Measurements from ENCODE around the gene EPHB1. TPM values are rescaled to one million over a fixed set of nuclear protein-coding genes. Genes with fewer than 3 reads are reported as not detected.

EPHB1 gene
- total RNA-seq, 4 donors from 2014 or later, result 1.00 to 8.9 (median 4.5) TPM

DNA sequence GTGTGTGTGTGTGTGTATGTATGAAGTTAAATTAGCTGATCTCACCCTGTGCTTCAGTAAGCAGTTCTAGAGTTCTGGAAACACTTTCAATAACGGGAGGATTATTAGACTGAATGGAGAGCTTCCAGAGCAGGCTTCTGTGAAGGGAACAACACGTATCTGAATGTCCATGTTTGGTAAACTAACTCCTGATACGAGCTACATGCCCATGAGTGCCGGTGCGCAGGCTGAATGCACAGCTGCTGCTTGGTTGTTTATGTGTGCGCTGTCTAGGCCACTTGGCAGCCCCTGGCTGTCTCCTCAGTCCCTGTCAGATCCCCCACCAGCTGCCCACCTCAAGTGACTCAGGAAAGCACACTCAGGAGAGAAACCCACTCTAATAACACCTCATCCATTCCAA lies 137.0 kb downstream of the EPHB1 start:
- H3K36me3 ChIP-seq, result no peaks in the 10 kb centered on the region
- in situ Hi-C loops (cut with MboI; ENCODE audit: low sequenced_read_pairs in 4 of 4) (no loop called here), intact Hi-C loops (cut with DNase I; ENCODE audit: low total_unique reads) (no loop called here)
- no peaks in the 10 kb centered on the region for H3K9me3 ChIP-seq
- no peaks in the 10 kb centered on the region for H3K27me3 ChIP-seq
- DNase-seq (no peak), ATAC-seq (no peak)
- no peak overlapping the region for H3K4me3 ChIP-seq
- H3K27ac ChIP-seq, result no peak overlapping the region
- TF ChIP-seq POLR2A (IDR thresholded peaks at IDR 0.05), result no peak
- TF ChIP-seq, protein P1, sequence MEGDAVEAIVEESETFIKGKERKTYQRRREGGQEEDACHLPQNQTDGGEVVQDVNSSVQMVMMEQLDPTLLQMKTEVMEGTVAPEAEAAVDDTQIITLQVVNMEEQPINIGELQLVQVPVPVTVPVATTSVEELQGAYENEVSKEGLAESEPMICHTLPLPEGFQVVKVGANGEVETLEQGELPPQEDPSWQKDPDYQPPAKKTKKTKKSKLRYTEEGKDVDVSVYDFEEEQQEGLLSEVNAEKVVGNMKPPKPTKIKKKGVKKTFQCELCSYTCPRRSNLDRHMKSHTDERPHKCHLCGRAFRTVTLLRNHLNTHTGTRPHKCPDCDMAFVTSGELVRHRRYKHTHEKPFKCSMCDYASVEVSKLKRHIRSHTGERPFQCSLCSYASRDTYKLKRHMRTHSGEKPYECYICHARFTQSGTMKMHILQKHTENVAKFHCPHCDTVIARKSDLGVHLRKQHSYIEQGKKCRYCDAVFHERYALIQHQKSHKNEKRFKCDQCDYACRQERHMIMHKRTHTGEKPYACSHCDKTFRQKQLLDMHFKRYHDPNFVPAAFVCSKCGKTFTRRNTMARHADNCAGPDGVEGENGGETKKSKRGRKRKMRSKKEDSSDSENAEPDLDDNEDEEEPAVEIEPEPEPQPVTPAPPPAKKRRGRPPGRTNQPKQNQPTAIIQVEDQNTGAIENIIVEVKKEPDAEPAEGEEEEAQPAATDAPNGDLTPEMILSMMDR (IDR thresholded peaks at IDR 0.05 in 4 of 5, conservative IDR thresholded peaks at IDR 0.05 in 1 of 5), result no peak
- H3K4me1 ChIP-seq, result no peaks in the 10 kb centered on the region

DNA sequence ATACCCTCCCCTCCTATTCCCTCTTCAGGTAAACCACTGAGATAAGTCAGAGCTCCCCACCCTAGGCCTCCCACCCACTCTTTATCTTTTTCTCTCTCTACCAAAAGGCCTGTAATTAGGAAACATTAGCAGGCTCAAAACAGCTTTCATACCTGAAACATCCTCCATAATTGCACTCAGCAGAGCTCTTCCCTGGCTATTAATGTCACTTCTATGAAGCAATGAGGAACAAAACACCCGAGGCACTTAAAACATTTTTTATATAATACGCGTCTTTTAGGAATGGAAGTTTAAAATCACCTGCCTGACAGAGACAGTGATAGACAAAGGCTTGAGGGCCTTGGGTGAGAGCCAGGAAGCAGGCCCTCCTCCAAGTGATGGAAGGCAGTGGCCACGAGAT lies 138.9 kb downstream of the EPHB1 start:
- intact Hi-C loops (cut with DNase I; ENCODE audit: low total_unique reads) (no loop called here), in situ Hi-C loops (cut with MboI; ENCODE audit: low sequenced_read_pairs in 4 of 4) (no loop called here)
- no peak for ATAC-seq
- Histone ChIP-seq H3K36me3 (no peaks in the 10 kb centered on the region), H3K4me1 (no peaks in the 10 kb centered on the region), H3K9me3 (no peaks in the 10 kb centered on the region), H3K27ac (no peak overlapping the region), H3K4me3 (no peak overlapping the region), H3K27me3 (no peaks in the 10 kb centered on the region)
- no peak for DNase-seq
- TF ChIP-seq POLR2A (IDR thresholded peaks at IDR 0.05), result no peak
- TF ChIP-seq, protein P1 (IDR thresholded peaks at IDR 0.05 in 4 of 5, conservative IDR thresholded peaks at IDR 0.05 in 1 of 5), result no peak

DNA sequence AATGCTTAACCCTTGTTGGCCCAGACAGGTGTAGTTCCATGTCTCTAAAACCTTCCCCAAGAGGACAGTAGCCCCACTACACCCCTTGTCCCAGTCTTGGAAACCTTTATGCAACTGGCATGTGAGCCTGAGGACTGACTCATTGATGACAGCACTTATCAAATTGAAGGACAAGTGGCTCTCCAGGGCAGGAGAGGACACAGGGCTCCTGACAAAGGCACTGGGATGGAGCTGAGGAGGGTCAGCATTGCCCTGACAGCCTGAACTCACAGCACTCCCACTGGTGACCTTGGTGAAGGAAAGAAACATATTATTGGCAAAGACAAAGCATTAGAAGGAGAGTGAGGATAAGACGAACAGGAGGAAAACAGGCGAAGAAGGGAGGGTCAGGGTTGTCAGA lies 139.9 kb downstream of the EPHB1 start:
- in situ Hi-C loops (cut with MboI; ENCODE audit: low sequenced_read_pairs in 4 of 4), result no loop called here

DNA sequence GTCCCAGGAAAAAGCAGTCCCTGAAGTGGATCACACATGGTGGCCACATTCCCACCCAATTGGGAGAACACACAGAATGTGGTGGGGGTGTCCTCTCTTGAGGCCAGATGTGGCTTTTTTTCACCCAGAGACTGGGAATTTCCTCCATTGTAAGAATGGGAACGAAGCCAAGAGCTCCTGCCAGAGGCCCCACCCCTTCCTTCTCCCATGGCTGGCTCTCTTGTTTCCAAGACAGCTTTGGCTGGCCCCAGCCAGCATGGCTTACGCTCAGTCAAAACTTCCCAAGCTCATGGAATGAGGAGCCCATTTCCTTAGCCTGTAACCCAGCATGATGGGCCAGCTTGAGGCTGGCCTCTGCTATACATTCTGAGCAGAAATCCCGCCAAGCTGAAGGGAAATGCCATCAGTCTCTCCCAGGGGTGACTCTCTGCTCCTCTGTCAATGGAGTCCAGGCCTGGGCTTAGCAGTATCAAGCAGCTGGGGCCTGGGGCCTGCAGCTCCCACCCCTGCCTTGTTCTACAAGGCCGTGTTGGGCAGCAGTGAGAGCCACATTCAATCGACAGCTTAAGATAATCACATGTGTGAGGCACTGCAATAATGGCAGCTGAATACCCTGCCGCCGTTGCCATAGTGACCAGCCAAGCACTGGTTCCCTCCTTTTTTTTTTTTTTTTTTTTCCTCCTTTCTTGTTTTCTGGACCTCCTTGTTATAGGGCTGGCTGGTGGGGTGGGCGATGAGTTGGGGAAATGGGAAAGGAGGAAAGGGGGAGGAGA lies 142.4 kb downstream of the EPHB1 start:
- Histone ChIP-seq H3K4me1 (no peaks in the 10 kb centered on the region), H3K9me3 (no peaks in the 10 kb centered on the region), H3K4me3 (no peak overlapping the region), H3K36me3 (no peaks in the 10 kb centered on the region), H3K27me3 (no peaks in the 10 kb centered on the region), H3K27ac (no peak overlapping the region)
- in situ Hi-C loops (cut with MboI; ENCODE audit: low sequenced_read_pairs in 4 of 4), result no loop called here
- intact Hi-C loops (cut with DNase I; ENCODE audit: low total_unique reads), result no loop called here
- ATAC-seq, result no peak
- DNase-seq, result no peak
- TF ChIP-seq, protein P1 (IDR thresholded peaks at IDR 0.05 in 4 of 5, conservative IDR thresholded peaks at IDR 0.05 in 1 of 5), result no peak
- no peak for TF ChIP-seq POLR2A (IDR thresholded peaks at IDR 0.05)

More for the DNA sequence above, 139.9 kb downstream of the EPHB1 start:
- TF ChIP-seq POLR2A (IDR thresholded peaks at IDR 0.05), result no peak
- TF ChIP-seq, protein P1 (IDR thresholded peaks at IDR 0.05 in 4 of 5, conservative IDR thresholded peaks at IDR 0.05 in 1 of 5), result no peak
- H3K27ac ChIP-seq, result no peak overlapping the region
- ATAC-seq, result no peak
- no peaks in the 10 kb centered on the region for H3K9me3 ChIP-seq
- H3K4me1 ChIP-seq, result no peaks in the 10 kb centered on the region
- intact Hi-C loops (cut with DNase I; ENCODE audit: low total_unique reads), result no loop called here
- DNase-seq, result no peak
- H3K36me3 ChIP-seq, result no peaks in the 10 kb centered on the region
- no peak overlapping the region for H3K4me3 ChIP-seq
- H3K27me3 ChIP-seq, result no peaks in the 10 kb centered on the region
